AG10803 (cell line): Measurements from ENCODE around the gene FCSK.

Experiments
- DNase-seq: peaks from one replicate; pipeline ENCODE4 v3.0.0; 2010; ENCODE audit warnings: low read depth
- H3K4me3 ChIP-seq: 2 replicates; pipeline ENCODE4 v1.5.1; 2011; ENCODE audit warnings: mild to moderate bottlenecking, low read length, control low read depth
- CTCF ChIP-seq: conservative IDR thresholded peaks from 2 replicates; pipeline ENCODE4 v1.5.1; 2011; ENCODE audit warnings: mild to moderate bottlenecking, low read length, control low read depth, inconsistent platforms

The FCSK gene

GRCh38 chr16:70470927-70471341, 16.5 kb downstream of the FCSK start:
- peak; percentile 40 for TF ChIP-seq CTCF
- DNase-seq, result no peak
- H3K4me3 ChIP-seq, result no peak overlapping the region

- H3K4me3 ChIP-seq, result no peak overlapping the region
- DNase-seq, result no peak
- no peak for TF ChIP-seq CTCF
These were observed 18.5 kb downstream of the FCSK start for GRCh38 chr16:70472786-70473433.

GRCh38 chr16:70473446-70474319, 19.3 kb downstream of the FCSK start:
- DNase-seq, result no peak
- H3K4me3 ChIP-seq, result no peak overlapping the region
- no peak for TF ChIP-seq CTCF

- no peak for TF ChIP-seq CTCF
- no peak for DNase-seq
- H3K4me3 ChIP-seq, result no peak overlapping the region
These were observed 20.1 kb downstream of the FCSK start for GRCh38 chr16:70474320-70475053.

GRCh38 chr16:70475054-70475871, 20.9 kb downstream of the FCSK start:
- no peak for DNase-seq
- H3K4me3 ChIP-seq, result no peak overlapping the region
- no peak for TF ChIP-seq CTCF

- TF ChIP-seq CTCF, result no peak
- peak; percentile 77 for DNase-seq
- no peak overlapping the region for H3K4me3 ChIP-seq
These were observed 22.1 kb downstream of the FCSK start for GRCh38 chr16:70476272-70477020.
